Gastroesophageal sphincter (tissue), 3 donors: Measurements from ENCODE around the gene RAD51C.

Experiments
- EP300 ChIP-seq: sonication (generic); formaldehyde crosslinking; IDR thresholded peaks from one replicate; pipeline ENCODE4 v1.6.1; 2017; ENCODE audit warnings: antibody characterized with exemption, mild to moderate bottlenecking
- POLR2A ChIP-seq, 2 donors: fragments of 450-650 bp; IDR thresholded peaks; one replicate each; pipeline ENCODE4 v1.6.1; 2017; ENCODE audit warnings: antibody characterized with exemption in 2 of 2, mild to moderate bottlenecking in 2 of 2, moderate library complexity in 1 of 2
- POLR2AphosphoS5 ChIP-seq: sonication (generic); formaldehyde crosslinking; IDR thresholded peaks from one replicate; pipeline ENCODE4 v1.6.1; 2017; ENCODE audit warnings: antibody characterized with exemption
- TF ChIP-seq, protein P1 (sequence below), 4 experiments: fragments of 200-600 bp in 2 of 4; fragments of 450-650 bp in 2 of 4; sonication (generic) in 1 of 4; IDR thresholded peaks; one replicate each; pipeline ENCODE4 v1.5.1; 2017 to 2019; ENCODE audit warnings: antibody characterized with exemption in 4 of 4, mild to moderate bottlenecking in 2 of 4, moderate library complexity in 2 of 4

DNA sequence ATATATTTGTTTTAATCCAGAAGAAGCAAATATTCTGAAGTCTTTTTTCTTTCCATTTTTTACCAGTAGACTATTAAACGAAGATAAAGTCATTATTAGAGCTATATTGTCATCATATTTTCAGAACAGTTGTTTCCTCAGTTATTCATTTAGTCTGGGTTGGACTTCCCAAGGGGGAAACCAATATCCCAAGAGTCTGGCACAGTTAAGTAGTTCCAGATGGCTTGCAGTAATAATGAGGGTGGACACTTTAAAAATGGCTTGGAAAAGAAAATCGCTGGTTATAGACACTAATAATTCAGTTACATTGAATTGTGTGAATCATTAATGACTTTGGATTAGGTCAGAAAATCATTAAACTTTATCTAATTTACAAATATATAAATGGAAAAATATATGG is 67.1 kb downstream of the RAD51C start:
- TF ChIP-seq, protein P1, sequence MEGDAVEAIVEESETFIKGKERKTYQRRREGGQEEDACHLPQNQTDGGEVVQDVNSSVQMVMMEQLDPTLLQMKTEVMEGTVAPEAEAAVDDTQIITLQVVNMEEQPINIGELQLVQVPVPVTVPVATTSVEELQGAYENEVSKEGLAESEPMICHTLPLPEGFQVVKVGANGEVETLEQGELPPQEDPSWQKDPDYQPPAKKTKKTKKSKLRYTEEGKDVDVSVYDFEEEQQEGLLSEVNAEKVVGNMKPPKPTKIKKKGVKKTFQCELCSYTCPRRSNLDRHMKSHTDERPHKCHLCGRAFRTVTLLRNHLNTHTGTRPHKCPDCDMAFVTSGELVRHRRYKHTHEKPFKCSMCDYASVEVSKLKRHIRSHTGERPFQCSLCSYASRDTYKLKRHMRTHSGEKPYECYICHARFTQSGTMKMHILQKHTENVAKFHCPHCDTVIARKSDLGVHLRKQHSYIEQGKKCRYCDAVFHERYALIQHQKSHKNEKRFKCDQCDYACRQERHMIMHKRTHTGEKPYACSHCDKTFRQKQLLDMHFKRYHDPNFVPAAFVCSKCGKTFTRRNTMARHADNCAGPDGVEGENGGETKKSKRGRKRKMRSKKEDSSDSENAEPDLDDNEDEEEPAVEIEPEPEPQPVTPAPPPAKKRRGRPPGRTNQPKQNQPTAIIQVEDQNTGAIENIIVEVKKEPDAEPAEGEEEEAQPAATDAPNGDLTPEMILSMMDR (IDR thresholded peaks at IDR 0.05) = no peak
- TF ChIP-seq POLR2A (IDR thresholded peaks at IDR 0.05) (no peak), EP300 (no peak), POLR2AphosphoS5 (no peak)
